ENCODE results near the gene PRDM1.

Gene PRDM1

DNA sequence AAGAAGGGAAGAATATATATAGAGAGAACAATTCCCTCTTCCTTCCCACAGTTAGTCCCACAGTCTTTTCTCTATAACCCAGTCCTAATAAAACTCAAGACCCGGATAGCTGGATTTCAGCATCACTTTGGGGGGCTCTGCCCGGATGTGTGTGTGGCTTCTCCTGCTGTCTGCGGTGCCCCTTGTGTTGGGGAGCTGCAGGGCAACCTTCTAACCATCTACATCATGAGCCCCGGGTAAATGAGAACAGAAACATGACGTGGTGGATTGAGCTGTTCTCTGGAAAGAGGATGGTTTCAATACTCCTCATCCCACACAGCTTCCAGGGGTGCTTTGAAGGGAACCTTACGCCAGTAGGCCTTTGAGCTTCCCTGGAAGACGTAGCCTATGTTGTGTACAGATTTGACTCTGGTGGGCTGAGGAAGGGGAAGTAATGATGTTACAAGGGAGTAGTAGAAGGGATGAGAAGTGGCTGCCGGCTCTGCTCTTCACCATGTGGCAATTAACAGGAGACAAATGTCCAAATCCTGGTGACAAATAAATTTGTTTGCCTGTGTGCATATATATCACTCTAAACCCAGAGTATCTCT, 13.5 kb upstream of the PRDM1 start:
- DNase-seq: no peak

DNA sequence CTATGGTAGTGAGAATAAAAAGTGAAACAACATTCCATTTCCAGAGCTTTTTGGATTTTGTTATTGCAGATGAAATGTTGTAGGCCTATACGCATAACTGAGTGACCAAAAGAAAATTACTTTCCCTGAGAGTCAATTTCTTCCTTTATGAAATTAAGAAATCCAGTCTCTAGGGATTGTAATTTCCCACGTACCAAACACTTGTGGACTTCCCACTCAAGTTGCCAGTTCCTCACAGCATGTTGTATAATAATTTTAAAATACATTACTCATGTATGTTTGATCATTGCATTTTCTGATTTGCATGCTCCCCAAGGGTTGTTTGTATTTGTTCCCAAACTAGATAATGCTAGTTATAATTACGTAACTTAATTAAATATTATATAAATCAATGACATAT, 12.0 kb upstream of the PRDM1 start:
- no peak for DNase-seq

DNA sequence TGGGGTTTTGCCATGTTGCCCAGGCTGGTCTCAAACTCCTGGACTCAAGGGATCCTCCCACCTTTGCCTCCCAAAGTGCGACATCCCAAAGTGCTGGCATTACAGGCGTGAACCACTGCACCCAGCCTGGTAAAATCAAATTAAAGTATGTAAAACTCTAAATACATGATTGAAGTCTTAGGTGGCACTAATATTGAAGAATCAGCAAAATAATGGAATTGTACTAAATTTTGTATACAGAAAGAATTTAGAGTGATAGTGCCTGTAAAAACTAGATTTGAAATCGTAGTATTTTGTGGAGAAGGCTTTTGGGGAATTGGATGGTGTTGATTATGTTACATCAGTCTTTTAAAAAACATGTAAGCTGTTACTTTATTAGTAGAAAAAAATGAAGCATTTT, 10.0 kb upstream of the PRDM1 start:
- DNase-seq: no peak

DNA sequence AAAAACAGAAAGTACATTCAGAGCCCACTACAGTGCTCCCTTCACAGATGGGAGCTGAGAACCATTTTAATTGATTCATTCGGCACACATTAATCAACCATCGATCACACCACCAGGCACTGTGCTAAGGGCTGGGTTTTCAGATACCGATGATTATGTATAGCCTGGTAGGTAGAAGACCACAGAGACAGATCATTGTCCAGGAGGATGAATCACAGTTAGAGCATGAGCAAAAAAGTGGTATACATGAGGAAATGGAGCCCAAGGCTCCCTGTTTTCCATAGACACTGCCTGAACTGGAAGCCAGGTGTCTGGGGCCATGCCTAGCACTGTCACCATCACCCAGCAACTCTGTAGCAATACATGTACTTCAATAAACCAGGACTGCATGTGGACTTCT, 9.0 kb upstream of the PRDM1 start:
- DNase-seq: no peak

DNA sequence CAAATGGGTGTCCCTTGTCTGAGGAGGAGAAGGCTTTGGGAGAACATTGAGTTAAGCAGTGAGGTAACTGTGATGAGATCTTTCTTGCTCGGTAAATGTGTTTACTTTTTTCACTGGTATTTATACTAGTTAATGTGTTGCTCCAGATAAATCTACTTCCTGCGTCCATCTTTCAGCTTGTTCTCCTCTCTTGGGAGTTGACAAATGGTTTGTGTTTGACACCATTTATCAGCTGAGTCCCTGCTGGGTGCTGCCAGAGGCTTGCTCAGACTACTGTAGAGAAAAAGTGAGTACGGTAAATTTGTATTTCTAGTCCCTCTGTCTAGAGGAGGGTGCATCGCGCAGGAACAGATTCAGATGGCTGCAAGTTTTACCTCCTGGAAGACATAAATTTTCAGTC, 8.3 kb upstream of the PRDM1 start:
- no peak for DNase-seq

DNA sequence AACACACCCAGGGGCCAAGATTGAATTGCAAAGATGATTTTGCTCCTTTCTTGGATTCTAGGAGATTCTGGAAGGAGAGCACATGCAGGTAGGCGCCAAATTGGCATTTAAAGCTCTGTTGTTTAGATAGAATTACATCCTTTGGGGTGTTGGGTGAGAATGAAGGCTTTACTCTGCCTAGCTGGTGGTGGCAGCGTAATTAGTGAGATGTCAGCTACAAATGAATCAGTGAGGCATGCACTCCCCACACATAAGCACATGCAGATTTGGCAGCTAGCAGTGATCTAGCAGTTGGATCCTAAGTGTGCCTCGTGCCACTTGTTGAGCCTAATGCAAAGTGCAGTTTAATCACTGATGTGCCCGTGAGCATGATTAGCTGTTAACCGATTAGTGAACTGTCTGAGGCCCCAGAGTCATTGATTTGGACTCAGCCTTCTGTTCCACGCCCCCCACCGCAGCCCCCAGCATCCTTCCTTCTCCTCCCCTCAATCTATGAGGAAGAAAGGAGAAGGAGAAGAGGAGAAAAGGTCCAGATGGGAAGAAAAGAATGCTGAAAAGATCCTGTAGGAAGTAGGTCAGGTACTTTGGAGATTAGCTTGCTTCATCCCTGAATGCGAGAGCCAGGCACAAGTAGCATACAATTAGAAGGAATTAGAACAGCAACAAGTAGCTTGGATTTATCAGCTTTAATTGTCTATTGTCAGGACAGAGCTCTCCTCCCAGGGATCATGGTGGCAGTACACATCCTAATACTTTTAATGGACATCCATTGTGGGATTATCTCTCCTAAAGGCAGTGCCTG, 6.0 kb upstream of the PRDM1 start:
- DNase-seq: no peak

DNA sequence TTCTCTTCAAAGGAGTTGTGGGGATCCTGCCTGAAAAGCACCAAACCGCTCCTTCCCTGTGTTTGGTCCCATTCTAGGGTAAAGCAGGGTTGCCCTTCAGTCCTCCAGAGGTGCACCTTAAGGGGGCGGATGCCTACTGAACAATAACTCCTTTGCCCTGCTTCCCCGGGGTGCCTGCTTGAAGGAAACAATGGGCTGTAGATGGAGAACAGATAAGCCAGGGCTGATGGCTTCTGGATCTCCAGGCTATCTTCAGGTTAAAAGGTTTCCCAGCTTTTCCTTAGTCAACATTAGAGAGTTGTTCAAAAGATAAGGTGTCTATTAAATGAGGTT, 5.4 kb upstream of the PRDM1 start:
- no peak for DNase-seq

DNA sequence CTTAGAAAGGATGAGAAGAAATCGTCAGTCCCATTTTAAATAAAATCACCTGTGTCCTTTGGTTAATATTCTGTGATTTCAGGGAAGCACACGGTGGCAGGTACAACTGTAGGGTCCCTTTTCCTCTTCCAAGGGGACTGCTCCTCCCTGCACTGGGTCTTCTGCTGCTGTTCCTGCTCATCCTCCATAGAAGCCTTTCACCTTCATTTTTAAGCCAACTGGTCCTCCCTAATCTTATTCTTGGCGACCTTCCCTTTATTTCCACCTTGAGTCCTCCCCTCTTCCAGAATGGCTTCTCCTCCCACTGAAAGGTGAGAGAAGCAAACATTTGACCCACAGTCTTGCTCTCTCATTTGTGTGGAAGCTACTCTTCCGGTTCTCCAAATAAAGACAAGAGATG, 4.4 kb upstream of the PRDM1 start:
- no peak for DNase-seq

DNA sequence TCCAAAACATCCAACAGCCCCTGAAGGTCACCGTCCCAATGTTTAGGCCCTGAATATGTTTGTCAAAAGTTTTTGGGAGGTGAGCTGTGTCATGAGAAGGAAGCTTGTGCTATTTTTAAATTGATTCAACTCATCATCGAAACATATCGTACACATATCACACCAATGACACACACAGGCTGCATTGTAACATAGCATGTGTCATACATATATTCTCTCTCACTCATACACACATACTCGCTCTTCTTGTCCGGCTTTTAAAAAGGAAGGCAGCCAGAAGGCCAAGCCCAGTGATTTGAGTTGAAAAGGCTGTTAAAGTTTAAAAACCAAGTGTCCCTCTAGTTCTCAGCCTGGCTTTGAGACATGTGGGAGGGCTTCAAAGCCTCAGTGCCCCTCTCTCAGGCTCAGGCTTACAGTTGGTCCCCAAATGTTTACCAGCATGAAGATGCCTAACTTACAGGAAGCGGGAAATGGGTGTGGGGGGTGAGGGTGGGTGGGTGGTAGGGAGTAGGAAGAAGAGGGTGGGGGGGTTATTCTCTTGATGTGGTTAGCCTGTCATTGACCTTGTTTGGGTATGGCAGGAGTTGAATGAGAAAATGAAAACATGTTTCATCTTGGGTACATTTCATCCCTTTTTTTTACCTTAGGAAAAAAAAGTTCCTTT, 3.3 kb upstream of the PRDM1 start:
- peak; percentile 31 for DNase-seq

DNA sequence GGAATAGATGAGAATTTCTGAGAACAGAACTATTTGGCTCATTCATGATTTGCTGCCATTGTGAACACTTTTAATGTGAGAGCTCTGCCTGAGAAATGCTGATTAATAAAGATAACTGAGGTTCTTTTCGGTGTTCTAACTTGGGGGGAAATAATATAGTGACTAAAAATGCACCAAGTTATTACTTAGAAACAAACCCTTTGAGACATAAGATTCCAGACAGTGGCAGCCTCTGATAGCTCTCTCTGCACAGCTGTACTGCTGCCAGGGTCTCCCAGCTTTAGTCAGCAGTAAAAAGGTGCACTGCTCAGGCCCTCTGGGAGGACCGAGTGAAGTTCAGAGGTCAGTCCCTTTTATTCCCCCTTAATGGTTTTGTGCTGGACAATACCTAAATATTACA, 2.5 kb upstream of the PRDM1 start:
- no peak for DNase-seq

DNA sequence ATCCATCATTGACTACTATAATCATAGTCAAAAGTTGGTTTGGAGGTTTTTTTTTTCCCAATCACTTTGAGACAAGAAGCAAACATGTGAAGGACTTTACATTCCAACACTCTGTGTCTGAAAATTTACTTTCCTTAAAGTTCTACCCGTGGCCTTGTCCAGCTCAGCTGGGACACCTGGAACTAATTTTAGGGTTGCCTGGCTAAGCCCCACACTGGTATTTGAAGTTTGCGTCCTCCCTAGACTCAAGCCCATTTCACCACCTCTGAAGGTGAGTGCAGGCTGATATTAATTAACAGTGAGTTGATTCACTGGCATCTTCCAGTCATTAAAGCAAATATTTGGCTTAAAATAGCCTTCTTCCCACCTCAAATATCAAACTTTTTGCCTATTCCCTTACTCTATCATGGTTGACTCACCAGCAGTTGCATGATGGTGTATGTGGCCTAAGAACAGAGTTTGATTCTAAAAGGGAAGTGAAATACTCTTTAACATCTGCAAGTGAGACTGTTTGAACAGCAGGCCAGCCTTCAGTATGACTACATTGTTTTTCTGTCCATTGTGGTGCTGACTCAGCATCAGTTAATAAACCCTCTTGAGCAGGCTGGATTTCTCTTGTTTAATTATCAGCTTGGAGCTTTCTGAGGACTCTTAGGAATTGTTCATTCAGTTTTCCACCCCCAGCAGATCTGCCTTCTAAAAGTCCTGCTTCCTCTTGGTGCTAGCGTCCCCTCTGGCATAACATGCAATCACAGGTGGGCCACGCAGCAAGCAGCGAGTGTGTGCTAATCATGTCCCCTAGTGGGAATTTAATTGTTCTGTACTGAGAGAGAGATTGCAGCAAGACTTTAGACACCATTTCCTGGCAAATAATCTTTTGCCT, 1.8 kb upstream of the PRDM1 start:
- no peak for DNase-seq

DNA sequence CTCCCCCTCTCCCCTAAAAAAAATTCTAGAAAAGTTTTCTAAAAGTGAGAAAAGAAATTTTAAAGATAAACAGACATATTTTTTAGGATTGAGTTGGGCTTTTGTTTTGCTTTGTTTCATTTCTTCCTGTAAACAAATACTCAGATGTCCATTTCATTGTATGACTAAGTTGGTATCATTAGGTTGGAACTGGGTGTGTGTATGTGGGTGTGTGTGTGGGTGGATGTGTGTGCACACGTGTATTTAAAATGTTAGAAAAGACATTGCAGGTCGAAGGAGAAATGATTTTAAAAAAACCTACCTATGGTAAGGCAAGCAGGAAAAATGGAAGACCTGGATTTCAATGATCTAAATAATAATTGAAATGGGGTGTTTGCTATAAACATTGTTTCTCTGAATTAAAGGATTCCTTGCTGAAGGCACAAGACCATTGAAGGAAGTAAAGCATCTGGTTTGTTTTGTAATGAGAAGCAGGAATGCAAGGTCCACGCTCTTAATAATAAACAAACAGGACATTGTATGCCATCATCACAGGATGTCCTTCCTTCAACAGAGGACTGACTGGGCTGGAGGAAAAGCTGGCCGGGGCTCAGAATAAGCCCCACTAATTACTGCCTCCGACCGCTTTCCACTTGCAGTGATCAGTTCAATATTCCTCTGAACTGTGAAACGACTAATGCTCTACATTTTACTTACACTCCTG, 996 bp upstream of the PRDM1 start:
- DNase-seq: no peak

DNA sequence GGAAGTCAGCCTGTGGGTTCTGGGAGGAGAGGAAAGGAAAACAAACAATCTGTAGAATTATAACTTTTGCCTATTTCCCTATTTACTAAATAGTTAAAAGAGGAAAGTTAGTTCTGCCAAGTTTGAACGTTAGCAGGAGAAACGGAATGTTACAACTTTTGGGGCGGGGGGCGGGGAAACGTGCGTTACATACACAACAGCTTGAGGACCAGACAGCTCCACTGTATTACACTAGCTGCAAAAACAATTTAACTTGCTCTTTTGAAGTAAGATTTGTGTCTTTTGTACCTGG, 498 bp upstream of the PRDM1 start:
- DNase-seq: no peak

DNA sequence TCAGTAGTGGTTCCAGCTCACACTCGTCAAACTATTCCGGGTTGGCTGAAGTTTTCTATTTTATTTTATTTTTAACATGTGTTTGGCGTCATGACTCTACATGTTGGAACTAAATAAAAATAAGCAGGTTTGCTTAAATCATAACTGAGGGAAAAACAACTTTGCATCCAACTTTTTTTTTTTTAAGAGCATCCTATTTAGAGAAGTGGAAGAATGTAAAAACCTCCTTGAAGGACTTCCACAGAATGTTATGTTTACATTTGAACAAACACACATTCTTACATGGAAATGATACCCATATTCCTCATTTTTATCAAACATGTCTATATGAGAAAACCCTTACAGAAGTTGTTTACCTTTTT, 659 bp downstream of the PRDM1 start:
- DNase-seq: no peak

DNA sequence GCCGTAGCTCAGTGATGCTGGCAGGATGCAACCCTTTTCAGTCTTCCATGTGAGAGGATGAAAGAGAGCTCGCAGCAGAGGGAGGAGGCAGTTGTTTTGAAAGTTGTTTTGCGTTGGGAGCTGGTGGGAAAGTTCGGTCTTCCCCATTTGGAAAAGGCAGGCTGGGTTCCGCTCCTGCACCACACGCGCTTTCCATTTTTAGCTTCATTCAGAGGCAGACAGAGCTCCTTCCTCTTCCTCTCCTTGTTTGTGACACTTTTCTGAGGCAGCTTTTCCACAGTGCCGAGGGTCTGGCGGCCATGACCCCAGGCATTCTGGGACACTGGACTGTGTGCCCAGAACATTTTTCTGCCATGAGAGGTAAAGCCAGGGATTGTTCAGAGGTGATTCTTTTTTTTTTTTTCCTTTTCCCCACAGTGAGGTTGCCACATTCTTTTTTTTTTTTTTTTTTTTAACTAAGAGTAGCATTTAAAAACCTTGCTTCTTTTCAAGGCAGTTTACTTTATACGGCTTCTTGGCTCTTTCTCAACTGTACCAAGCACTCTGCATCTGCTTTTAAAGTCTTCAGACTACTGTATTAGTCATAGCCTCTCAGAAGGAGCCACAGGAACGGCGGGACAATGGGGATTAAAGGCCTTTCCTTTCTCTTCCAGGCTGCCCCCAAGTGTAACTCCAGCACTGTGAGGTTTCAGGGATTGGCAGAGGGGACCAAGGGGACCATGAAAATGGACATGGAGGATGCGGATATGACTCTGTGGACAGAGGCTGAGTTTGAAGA, 1.6 kb downstream of the PRDM1 start:
- DNase-seq: no peak

DNA sequence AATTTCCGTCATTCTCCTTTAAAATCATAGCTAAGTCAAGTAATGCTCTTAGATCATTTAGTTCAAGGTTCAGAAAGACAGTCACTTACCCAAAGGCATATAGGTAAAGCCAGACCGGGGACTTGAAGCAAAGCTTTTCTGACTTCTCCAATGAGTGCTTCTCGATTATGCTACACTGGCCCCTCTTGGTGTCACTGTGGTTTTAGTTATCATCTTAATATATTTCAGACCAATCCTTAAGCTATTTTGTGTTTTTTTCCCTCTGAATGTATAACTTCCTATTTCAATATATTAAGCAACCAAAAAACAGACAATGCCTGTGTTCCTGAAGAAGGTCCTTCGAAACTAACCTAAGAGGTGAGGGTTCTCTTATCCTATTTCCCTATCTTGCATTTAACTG, 3.9 kb downstream of the PRDM1 start:
- no peak for DNase-seq

DNA sequence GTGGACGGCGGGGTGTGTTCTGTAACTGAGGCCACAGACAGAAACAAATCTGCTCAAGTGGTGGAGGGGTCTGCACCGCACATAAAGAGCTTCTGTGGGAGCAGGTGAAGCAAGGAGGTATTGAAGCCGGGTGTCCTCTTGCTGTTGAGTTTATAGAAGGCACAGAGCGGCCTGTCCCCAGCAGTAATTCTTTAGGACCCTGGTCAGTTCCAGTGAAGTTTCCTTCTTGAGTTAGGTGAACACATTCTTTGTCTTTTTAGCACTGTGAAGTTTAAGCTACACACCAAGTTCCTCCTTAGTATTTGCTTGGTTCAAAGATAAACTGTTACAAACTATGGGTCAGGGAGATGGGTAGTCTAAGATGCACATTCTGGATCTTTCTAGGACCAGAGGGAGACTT, 6.1 kb downstream of the PRDM1 start:
- DNase-seq: no peak

DNA sequence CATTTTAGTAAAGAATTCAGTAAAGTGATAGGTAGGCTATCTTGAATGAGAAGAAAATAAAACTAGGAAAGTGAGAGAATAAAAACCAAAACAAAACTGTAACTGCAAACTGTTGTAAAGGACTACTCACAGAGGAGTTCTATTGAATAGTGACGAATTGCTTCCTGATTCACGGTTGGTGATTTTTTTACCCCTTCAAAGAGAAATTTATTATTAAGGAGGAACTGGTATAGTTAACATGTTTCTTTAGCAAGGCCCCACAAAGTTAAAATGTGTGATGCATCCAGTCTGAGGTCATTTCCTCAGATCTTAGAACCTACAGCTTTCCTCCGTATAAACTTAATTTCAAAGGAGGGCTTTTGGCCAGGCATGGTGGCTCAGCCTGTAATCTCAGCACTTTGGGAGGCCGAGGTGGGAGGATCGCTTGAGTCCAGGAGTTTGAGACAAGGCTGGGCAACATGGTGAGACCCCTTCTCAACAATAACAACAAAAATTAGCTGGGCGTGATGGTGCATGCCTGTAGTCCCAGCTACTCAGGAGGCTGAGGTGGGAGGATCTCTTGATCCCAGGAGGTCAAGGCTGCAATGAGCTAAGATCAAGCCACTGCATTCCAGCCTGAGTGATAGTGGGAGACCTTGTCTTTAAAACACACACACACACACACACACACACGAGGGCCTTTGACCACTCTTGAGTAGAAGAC, 8.3 kb downstream of the PRDM1 start:
- no peak for DNase-seq

DNA sequence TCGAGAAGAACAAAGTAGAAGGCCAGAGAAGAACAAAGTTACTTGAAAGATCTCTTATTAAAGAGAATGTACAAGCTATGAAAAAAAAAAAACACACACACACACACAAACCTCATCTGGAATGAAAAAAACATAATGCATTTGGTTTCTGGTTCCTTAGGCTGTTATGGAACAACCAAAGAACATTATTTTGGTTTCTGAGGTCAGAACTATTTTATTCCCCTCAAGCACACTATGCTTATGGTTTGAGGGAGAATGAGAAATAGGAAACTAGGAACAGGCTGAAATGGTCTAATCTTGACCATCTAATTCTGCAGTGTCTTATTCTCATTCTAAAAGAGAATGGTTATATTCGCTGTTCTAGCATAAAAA, 8.8 kb downstream of the PRDM1 start:
- no peak for DNase-seq

DNA sequence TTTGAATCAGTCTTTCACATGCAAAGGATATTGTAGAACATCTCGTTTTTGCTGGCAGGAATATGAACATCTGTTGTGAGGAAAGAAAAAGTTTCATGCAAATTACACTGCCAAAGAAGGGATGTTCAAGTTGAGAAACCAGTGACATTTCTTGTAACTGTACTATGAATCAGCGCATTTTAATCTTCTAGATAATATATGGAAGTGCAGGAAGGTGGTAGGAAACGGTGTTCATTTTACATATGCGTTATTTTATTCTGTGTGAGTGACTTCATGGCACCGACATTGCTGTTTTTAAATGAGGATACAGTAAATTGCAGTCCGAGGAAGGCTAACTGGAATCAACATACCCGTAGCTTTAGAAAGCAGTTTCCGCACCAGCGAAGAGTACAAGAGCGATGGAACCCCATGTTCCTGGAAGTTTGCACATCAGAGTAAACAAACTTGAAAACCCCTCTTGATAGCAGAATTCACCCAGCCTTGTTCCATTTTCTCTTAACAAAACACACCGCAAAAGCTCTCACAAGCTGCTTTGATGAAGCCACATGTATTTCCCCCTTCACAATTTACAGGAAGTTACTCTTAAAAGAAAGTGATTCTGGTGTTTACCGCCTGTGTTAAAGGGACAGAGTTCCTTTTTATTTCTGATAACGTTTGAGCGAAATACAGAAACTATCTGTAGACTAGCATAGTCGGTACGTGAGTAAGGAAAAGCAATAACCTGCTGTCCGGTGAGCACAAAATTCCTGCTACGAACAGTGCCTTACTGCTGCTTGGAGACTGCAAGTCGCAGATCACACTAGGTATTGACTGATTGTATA, 11.5 kb downstream of the PRDM1 start:
- DNase-seq: peak; percentile 50

Measured in stimulated activated CD4-positive, alpha-beta T cell treated with anti-CD3 and anti-CD28 coated beads, Interleukin-1b, Interleukin-23, amount 100 ng/mL, for 48 hours (primary cell).